Measurements from ENCODE around the gene AGPAT2.

Gene AGPAT2

DNA sequence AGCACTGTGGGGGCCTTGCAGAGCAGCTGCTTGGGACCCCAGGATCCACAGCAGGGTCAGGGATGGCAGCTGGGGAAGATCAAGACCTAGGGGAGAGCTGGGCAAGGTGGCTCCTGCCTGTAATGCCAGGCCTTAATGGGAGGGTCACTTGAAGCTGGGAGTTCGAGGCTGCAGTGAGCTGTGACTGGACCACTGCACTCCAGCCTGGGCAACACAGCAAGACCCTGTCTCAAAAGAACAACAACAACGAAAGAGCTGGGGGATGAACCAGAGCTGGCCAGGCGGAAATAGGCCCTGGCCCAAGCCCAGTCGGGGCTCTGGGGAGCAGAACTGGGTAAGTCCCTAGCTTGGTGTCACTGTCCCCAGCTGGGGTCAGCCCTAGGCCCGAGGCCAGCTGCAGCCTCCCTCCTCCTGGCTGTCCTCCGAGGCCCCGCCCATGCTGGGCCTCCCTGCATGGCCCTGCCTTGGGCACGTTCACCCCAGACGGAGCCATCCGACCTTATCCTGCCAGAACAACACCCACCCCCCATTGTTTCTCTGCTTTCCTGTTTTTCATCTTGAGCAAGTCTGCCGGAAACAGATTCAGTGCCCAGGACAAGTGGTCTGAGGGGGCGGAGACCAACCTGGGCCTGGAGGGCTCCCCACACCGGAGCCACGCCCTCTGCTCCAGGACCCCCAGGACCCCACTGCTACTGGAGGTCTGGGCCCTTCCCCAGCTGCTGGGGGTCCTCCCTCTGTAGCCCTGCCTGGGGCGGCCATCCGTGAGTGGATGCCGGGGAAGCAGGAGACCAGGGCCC, 27.0 kb upstream of the AGPAT2 start:
- ATAC-seq (ENCODE audit: insufficient read depth, low read depth): no peak
- no peaks in the 10 kb centered on the region for H3K79me2 ChIP-seq (ENCODE audit: insufficient read depth, low read length)
- no peak overlapping the region for H3K27ac ChIP-seq (ENCODE audit: low read length)
- no peak overlapping the region for H3K4me3 ChIP-seq (ENCODE audit: low read depth in 1 of 2, low read length in 2 of 2)
- no peak for DNase-seq
- H3K4me2 ChIP-seq (ENCODE audit: insufficient read depth, low read length): no peak overlapping the region
- TF ChIP-seq, protein P1, sequence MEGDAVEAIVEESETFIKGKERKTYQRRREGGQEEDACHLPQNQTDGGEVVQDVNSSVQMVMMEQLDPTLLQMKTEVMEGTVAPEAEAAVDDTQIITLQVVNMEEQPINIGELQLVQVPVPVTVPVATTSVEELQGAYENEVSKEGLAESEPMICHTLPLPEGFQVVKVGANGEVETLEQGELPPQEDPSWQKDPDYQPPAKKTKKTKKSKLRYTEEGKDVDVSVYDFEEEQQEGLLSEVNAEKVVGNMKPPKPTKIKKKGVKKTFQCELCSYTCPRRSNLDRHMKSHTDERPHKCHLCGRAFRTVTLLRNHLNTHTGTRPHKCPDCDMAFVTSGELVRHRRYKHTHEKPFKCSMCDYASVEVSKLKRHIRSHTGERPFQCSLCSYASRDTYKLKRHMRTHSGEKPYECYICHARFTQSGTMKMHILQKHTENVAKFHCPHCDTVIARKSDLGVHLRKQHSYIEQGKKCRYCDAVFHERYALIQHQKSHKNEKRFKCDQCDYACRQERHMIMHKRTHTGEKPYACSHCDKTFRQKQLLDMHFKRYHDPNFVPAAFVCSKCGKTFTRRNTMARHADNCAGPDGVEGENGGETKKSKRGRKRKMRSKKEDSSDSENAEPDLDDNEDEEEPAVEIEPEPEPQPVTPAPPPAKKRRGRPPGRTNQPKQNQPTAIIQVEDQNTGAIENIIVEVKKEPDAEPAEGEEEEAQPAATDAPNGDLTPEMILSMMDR (IDR thresholded peaks at IDR 0.05; ENCODE audit: borderline replicate concordance, extremely low read depth, low read length, poor library complexity, severe bottlenecking): no peak
- TF ChIP-seq EZH2 (IDR thresholded peaks at IDR 0.05; ENCODE audit: borderline replicate concordance, low read depth, low read length, severe bottlenecking): no peak
- H3K4me1 ChIP-seq (ENCODE audit: insufficient read depth, low read length): no peaks in the 10 kb centered on the region
- H4K20me1 ChIP-seq (ENCODE audit: insufficient read depth, low read length): no peaks in the 10 kb centered on the region
- H2AFZ ChIP-seq (ENCODE audit: low read depth, low read length): no peak overlapping the region
- H3K9me3 ChIP-seq (ENCODE audit: insufficient read depth, low read length, severe bottlenecking): no peaks in the 10 kb centered on the region
- peaks cover 6% of the 10 kb centered on the region for H3K27me3 ChIP-seq (ENCODE audit: insufficient read depth, low read length, poor library complexity)
- no peaks in the 10 kb centered on the region for H3K36me3 ChIP-seq (ENCODE audit: insufficient read depth, low read length)
- H3K9ac ChIP-seq (ENCODE audit: low read depth, low read length): no peak overlapping the region

DNA sequence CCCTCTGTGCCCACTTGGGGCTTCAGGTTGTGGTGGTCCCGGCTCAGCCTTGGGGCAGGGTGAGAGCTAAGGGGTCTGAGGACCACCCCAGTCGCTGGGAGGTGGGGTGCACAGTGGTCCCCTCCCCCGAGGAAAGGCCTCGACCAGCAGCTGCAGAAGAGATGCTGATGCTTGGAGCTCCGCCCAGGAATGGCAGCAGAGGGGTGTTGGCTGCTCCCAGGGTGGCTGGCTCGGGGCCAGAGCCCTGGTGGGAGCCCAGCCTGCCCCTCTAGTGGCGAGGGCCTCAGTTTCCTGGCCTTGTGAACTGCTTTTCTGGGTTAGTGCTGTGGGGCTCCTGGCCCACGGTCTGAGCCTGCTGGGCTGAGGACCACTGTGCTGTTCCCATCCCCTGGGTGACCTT, 26.3 kb upstream of the AGPAT2 start:
- H3K9ac ChIP-seq (ENCODE audit: low read depth, low read length): no peak overlapping the region

DNA sequence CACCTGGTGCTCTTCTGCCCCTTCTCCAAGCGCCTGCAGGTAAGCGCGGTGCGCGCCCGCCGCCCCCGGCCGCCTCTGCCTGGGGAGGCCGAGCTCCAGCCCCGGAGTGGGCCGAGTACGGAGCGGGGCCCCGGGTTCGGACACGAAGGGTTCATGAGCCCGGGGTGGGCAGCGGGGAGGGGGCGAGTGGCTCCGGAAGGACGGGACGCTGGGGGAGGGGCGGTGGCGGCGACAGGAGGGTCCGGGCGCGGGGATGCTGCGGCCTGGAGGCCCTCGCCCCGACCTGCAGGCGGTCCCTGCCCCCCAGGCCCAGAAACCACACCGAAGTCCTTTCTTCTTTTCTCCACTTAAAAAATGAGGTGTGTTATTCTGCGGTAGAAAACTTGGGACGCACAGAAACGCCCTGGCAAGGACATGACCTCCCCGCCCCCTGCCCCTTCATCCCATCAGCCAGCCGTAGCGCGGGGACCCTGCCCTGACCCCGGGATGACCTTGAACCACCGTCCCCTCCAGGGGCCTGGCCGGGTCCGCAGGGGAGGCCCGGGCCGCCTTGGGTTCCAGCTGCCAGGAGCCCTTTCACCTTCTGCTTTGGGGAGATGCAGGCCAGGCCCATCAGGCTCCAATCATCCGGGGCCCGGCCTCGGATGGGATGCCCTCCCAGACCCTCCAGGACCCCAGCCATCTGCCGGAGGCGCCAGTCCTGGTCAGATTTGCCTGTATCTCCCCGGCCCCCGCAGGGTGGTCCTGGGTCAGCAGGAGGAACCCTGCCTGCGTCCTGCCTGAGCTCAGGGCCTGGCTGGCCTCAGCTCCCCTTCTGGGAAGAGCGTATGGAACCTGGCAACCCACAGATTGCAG, 25.7 kb upstream of the AGPAT2 start:
- ATAC-seq (ENCODE audit: insufficient read depth, low read depth): no peak
- Histone ChIP-seq H4K20me1 (ENCODE audit: insufficient read depth, low read length) (no peaks in the 10 kb centered on the region), H3K9me3 (ENCODE audit: insufficient read depth, low read length, severe bottlenecking) (no peaks in the 10 kb centered on the region), H2AFZ (ENCODE audit: low read depth, low read length) (no peak overlapping the region), H3K4me1 (ENCODE audit: insufficient read depth, low read length) (no peaks in the 10 kb centered on the region), H3K79me2 (ENCODE audit: insufficient read depth, low read length) (no peaks in the 10 kb centered on the region), H3K4me2 (ENCODE audit: insufficient read depth, low read length) (no peak overlapping the region), H3K27me3 (ENCODE audit: insufficient read depth, low read length, poor library complexity) (peaks cover 6% of the 10 kb centered on the region), H3K4me3 (ENCODE audit: low read depth in 1 of 2, low read length in 2 of 2) (no peak overlapping the region), H3K9ac (ENCODE audit: low read depth, low read length) (no peak overlapping the region), H3K36me3 (ENCODE audit: insufficient read depth, low read length) (no peaks in the 10 kb centered on the region), H3K27ac (ENCODE audit: low read length) (no peak overlapping the region)
- DNase-seq: no peak
- TF ChIP-seq, protein P1 (IDR thresholded peaks at IDR 0.05; ENCODE audit: borderline replicate concordance, extremely low read depth, low read length, poor library complexity, severe bottlenecking): no peak
- TF ChIP-seq EZH2 (IDR thresholded peaks at IDR 0.05; ENCODE audit: borderline replicate concordance, low read depth, low read length, severe bottlenecking): no peak

More for the DNA sequence above, 26.3 kb upstream of the AGPAT2 start:
- TF ChIP-seq, protein P1 (IDR thresholded peaks at IDR 0.05; ENCODE audit: borderline replicate concordance, extremely low read depth, low read length, poor library complexity, severe bottlenecking): no peak
- TF ChIP-seq EZH2 (IDR thresholded peaks at IDR 0.05; ENCODE audit: borderline replicate concordance, low read depth, low read length, severe bottlenecking): no peak
- Histone ChIP-seq H3K4me2 (ENCODE audit: insufficient read depth, low read length) (no peak overlapping the region), H2AFZ (ENCODE audit: low read depth, low read length) (no peak overlapping the region), H3K4me1 (ENCODE audit: insufficient read depth, low read length) (no peaks in the 10 kb centered on the region), H3K4me3 (ENCODE audit: low read depth in 1 of 2, low read length in 2 of 2) (no peak overlapping the region), H3K79me2 (ENCODE audit: insufficient read depth, low read length) (no peaks in the 10 kb centered on the region), H4K20me1 (ENCODE audit: insufficient read depth, low read length) (no peaks in the 10 kb centered on the region), H3K27ac (ENCODE audit: low read length) (no peak overlapping the region), H3K27me3 (ENCODE audit: insufficient read depth, low read length, poor library complexity) (peaks cover 6% of the 10 kb centered on the region), H3K9me3 (ENCODE audit: insufficient read depth, low read length, severe bottlenecking) (no peaks in the 10 kb centered on the region), H3K36me3 (ENCODE audit: insufficient read depth, low read length) (no peaks in the 10 kb centered on the region)
- ATAC-seq (ENCODE audit: insufficient read depth, low read depth) (no peak), DNase-seq (no peak)

All from DND-41 (cell line).